NK-92 (cell line): ENCODE data around the gene VWA5B1.
"Not testable (repeated sequence)": the region's sequence is repeated elsewhere in the genome, so short reads cannot be mapped to it uniquely, and the experiment has no call there.

Experiments
- DNase-seq: peaks from one replicate; lab custom pipeline; 2025; ENCODE audit not compliant: unreplicated experiment; lab: John Stamatoyannopoulos, UW

The VWA5B1 gene

GRCh38 chr1:20290624-20291597 is at the start of gene VWA5B1:
Gene VWA5B1, plus strand, starts transcription at chr1:20290875. Its CDS starts 19,727 bp downstream, at chr1:20310602.
- no peak for DNase-seq

GRCh38 chr1:20242890-20243479 is 47.7 kb upstream of the VWA5B1 start:
- DNase-seq, result no peak

DNA sequence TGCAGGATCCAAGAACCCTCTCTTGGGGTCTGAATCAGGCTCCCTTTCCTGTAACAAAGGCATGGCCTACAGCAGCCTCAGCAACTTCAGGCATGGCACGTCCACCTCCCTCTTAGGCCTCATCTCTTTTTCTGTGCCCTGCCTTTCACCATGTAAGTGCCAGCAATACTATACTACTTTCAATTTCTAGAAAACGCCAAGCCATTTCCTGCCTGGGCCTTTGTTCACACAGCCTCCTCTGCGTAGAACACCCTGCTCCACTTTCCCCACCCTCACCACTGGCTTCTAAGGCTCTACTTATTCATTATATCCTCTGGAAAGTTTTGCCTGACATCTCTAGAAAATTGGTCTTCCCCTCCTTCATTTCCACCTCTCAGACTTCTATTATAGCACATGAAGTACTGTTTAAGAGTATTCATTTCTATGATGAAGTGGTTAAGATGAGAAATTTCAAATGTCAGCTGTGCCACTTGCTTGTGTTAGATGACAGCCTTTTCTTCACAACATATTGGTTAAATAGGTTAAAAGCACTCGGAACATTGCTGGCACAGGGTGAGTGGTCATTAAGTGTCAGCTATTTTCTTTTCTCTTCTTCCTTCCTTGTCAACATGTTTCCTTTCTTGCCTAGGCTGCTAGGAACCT is 41.6 kb upstream of the VWA5B1 start:
- no peak for DNase-seq

DNA sequence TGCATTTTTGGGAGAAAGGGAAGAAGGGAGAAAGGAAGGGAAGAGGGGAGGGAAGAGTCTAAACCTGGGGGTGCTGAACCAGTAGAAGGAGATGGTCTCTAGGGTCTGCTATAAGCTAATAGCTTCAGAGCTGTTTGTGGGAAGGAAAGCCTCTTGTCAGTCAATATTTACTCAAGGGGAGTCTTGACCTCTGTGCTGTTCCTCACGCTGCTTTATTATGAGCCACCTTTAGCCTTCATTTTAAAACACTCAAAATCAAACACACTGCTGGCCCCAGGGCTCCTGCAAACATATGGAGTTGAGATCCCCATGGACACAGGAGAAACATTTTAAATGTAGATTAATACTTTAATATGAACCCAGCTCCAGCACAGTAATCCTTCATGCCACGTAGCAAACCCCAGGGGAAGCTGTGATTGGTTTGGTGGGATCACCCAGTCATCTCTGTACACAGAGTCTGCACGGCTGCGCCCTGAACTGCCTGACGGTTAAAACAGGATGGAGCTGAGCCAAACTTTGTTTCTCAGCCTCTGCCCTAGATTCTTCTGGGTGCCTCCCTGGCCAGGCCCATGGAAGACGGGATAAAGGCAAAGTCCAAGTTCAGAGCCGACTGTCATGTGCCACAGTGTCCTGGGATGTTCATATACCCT is 40.2 kb upstream of the VWA5B1 start:
- no peak for DNase-seq

- no peak for DNase-seq
Observed at GRCh38 chr1:20252587-20252986, 38.1 kb upstream of the VWA5B1 start.

DNA sequence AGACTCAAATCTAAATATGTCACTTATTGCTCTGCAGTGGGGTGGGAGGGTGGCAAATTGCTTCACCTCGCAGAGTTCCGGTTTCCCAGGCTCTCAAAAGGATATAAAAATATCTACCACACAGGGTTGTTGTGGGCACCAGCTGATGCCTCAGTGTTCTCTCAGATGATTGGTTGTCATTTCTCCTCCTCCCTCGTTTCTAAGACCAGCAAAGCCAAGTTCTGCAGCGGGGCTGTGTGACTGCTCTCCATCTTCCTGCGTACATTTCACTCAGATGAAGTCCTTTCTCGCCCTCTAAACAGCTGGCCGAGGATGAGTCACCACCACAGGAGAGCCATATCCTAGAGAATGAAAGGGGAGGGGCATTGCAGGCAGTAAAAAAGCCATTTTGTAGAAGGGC is 35.0 kb upstream of the VWA5B1 start:
- DNase-seq, result no peak

GRCh38 chr1:20259646-20260045 is 31.0 kb upstream of the VWA5B1 start:
- no peak for DNase-seq

- no peak for DNase-seq
Observed at GRCh38 chr1:20261095-20261494, 29.6 kb upstream of the VWA5B1 start.

DNA sequence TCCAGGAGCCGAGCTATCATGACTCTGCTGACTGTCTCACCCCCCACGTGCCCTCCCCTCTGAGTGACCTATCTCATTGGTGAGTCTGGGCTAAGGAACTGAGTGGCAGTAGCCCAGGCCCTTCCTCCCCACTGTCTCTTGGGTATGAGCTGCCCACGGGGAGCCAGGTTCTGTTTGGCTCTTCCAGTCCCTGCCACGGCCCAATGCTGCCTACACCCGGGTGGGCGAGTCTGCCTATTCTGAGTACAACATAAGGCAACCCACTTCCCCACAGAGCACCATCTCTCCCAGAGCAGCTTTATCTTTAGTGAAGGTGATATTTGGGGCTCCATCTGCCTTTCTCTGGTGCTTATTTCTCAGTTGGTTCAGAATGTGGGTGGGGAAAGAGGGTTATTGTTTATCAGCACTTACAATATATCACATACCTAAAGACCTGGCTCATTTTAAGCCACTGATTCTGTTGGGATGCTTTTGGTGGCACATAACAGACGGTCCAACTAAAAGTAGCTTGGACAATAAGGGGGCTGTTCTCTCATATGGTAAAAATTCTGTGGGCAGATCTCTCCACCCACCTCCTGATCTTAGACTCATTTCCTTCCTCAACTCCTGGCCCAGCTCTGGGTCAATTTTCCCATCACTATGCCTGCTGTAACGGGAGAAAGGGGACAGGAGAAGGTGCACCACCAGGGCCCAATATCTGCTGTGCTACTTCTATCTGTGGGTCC is 27.7 kb upstream of the VWA5B1 start:
- no peak for DNase-seq

GRCh38 chr1:20265250-20265649 is 25.4 kb upstream of the VWA5B1 start:
- DNase-seq, result no peak

DNA sequence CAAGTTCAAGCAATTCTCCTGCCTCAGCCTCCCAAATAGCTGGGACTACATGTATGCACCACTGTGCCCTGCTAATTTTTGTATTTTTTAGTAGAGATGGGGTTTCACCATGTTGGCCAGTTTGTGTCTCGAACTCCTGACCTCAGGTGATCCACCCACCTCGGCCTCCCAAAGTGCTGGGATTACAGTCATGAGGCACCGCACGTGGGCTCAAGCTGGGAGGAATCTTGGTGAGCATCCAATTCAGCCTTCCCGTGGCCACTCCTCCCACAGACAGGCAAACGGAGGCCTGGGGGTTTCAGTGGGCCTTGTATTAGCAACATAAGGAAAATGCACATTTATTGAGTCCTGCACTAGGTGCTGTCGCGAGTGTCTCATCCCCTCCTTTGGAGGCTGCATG is 24.5 kb upstream of the VWA5B1 start:
- DNase-seq, result no peak

DNA sequence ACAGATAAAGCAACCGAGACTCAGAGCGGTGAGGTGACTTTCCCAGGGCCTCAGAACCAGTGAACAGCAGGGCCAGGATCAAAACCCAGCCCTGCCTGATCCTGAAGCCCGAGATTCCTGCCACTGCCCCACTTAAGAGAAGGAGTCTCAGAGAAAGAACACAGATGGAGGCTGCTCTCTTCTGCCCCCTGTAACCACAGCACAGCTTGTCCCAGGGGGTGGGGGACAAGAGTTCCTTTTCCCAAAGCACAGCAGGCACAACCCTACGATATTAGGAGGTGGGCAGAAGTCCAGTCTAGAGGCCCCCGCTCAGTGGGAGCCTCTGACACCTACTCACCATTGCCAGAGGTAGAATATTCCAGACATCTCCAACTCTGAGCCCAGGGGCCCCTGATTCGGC is 24.0 kb upstream of the VWA5B1 start:
- DNase-seq, result no peak

GRCh38 chr1:20271498-20272400 is 18.9 kb upstream of the VWA5B1 start:
- DNase-seq, result no peak

DNA sequence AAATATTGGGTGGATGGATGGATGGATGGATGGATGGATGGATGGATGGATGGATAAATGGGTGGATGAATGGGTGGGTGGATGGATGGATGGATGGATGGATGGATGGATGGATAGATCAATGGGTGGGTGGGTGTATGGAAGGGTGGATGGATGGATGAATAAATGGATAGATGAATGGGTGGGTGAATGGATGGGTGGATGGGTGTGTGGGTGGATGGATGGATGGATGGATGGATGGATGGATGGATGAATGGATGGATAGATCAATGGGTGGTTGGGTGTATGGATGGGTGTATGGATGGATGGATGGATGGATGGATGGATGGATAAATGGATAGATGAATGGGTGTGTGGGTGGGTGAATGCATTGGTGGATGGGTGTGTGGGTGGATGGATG is 17.0 kb upstream of the VWA5B1 start:
- DNase-seq, result not testable (repeated sequence)

GRCh38 chr1:20275319-20275925 is 15.3 kb upstream of the VWA5B1 start:
- DNase-seq, result no peak

- DNase-seq, result no peak
Observed at GRCh38 chr1:20276485-20277159, 14.1 kb upstream of the VWA5B1 start.

GRCh38 chr1:20278692-20279130 is 12.0 kb upstream of the VWA5B1 start:
- no peak for DNase-seq

GRCh38 chr1:20279509-20279908 is 11.2 kb upstream of the VWA5B1 start:
- no peak for DNase-seq

- DNase-seq, result no peak
Observed at GRCh38 chr1:20280341-20280740, 10.3 kb upstream of the VWA5B1 start.
